H54 (cell line): ENCODE results near the gene MMS19.
"Not testable (repeated sequence)": the region's sequence is repeated elsewhere in the genome, so short reads cannot be mapped to it uniquely, and the experiment has no call there.

Experiments
- DNase-seq: peaks from one replicate; pipeline ENCODE4 v3.0.0; 2011; ENCODE audit warnings: low spot score, mixed read lengths; ENCODE audit not compliant: insufficient read length
- FAIRE-seq: peaks from 3 replicates; lab custom pipeline; 2011; peaks lifted over from hg19 to GRCh38; lab: Jason Lieb, UNC
- POLR2A ChIP-seq: IDR thresholded peaks from 2 replicates; pipeline ENCODE4 v1.6.1; 2011; ENCODE audit warnings: low read depth, mild to moderate bottlenecking, low read length

The MMS19 gene

GRCh38 chr10:97500297-97500575 is 2.0 kb upstream of the MMS19 start:
- DNase-seq = no peak
- no peak for FAIRE-seq
- TF ChIP-seq POLR2A = no peak

- TF ChIP-seq POLR2A = no peak; the same call in 1 of the 2 replicates
- FAIRE-seq (no peak), DNase-seq (peak; percentile 59)
These were observed 1.5 kb upstream of the MMS19 start for GRCh38 chr10:97499561-97500296.

DNA sequence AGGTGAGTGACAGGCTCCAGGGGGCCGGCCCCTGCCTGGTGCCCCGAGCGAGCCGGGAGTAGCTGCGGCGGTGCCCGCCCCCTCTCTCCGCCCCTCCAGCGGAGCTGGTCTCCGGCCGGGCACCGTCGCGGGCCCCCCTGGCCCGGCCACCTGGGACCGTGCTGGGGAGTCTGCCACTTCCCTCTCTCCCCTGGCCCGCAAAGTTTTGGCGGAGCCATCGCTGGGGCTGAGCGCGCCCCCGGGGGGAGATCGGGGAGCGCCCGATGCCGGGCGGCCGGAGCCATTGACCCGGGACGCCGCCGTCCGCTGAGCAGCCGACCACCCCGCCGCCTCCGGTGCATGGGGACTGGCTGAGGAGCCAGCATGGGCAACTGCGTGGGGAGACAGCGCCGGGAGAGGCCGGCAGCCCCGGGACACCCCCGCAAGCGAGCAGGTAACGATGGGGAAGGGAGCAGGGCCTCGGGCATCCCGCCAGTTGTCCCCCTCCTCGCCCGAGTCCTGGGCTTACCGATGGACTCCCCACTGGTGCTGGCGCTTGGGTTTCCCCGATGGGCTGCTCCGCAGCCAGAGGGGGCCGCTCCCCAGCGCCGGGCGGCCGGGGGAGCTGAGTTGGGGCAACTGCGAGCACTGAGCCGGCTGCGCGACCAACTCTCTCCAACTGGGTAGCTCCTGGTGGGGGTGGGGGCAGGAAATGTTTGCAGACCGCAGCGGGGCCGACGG is 779 bp upstream of the MMS19 start, which contains the start of gene UBTD1:
Gene UBTD1 (plus strand): TSS at position 84 of the 720 bp plus-strand sequence. CDS start 280 bp downstream, at position 364.
- DNase-seq (peak; percentile 97), FAIRE-seq (no peak)
- TF ChIP-seq POLR2A = peak; percentile 64

GRCh38 chr10:97497572-97498075 is 598 bp downstream of the MMS19 start:
- FAIRE-seq = peak; percentile 62
- TF ChIP-seq POLR2A = peak; percentile 96
- DNase-seq = peak; percentile 92

DNA sequence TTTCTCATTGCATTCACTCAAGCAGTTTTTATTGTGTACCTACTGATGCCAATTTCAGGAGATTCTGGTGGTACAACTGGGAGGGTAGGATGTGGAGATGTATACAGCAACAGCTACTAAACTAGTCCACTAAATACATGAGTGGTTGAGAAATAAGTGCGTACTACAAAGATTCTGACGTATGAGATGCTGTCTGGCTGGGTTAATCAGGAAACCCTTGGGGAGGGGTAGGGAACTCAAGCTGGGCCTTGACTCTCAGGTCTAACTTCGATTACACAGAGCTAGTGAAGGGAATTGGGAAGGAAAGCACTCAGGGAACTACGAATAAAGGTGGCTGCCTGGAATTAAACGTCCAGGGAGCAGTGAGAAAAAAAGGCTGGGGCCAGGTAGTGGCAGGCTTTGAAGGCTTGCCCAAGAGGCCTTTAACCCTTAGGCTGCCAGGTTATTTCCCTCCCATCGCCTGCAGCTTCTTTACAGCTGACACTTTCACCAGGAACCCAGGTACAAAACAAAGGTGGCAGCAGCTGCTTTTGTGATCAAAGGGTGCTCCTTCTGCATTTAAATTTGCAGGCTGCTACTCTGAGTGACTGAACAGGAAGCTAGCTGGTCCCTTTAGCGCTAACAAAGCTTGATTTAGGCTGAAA is 3.2 kb downstream of the MMS19 start:
- FAIRE-seq (no peak), DNase-seq (no peak)
- TF ChIP-seq POLR2A = no peak

DNA sequence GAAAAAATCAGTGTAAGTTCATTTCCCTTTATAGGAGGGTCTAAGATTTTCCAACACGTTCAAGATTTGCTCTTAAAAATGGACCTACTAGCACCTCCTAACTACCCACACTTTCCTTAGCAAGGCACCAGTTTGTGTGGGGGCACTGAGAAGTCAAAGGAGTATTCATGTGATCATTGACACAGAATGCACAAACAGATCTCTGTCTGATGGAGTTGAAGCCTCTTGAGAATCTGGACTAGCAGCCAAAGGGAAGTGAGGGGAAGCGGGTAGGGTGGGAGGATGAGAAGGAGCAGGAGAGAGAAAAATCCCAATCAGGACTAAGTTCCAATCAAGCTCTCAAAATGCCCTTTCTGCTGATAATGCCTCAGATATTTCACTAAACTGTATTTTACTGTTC is 4.1 kb downstream of the MMS19 start:
- FAIRE-seq (no peak), DNase-seq (no peak)
- TF ChIP-seq POLR2A = no peak

- FAIRE-seq (no peak), DNase-seq (no peak)
- no peak for TF ChIP-seq POLR2A
These were observed 7.6 kb downstream of the MMS19 start for GRCh38 chr10:97490592-97490991.

DNA sequence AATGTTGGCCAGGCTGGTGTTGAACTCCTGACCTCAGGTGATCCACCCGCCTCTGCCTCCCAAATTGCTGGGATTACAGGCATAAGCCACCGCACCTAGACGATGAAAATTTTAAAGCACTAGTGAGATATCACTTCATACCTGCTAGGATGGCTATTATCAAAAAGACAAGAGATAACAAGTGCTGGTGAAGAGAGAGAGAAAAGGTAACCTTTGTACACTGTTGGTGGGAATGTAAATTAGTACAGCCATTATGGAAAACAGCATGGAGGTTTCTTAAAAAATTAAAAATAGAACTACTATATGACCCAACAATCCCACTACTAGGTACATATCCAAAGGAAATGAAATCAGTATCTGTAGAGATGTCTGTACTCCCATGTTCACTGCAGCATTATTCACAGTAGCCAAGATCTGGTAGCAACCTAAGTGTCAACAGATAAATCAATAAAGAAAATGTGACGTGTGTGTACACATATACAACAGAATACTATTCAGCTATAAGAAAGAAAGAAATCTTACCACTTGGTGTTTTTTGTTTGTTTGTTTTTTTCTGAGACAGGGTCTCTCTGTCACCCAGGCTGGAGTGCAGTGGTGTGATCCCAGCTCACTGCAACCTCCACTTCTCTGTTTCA is 12.5 kb downstream of the MMS19 start:
- TF ChIP-seq POLR2A = no peak
- DNase-seq = no peak
- FAIRE-seq = no peak

- no peak for TF ChIP-seq POLR2A
- FAIRE-seq = no peak
- DNase-seq = no peak
These were observed 14.3 kb downstream of the MMS19 start for GRCh38 chr10:97483921-97484320.

- TF ChIP-seq POLR2A = no peak
- no peak for FAIRE-seq
- no peak for DNase-seq
These were observed 14.7 kb downstream of the MMS19 start for GRCh38 chr10:97483506-97483905.

DNA sequence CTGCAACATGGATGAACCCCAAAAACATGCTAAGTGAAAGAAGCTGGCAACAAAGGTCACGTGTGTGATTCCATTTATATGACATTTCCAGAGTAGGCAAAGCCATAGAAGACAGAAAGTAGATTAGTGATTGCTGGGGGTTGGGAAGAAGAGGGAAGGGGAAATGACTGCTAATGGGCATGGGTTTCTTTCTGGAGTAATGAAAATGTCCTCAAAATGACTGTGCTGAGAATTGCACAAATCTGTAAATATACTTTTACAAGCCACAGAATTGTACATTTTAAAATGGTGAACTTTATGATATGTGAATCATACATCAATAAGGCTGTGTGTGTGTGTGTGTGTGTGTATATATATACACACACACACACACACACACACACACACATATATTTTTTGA is 15.8 kb downstream of the MMS19 start:
- no peak for TF ChIP-seq POLR2A
- DNase-seq (no peak), FAIRE-seq (no peak)

DNA sequence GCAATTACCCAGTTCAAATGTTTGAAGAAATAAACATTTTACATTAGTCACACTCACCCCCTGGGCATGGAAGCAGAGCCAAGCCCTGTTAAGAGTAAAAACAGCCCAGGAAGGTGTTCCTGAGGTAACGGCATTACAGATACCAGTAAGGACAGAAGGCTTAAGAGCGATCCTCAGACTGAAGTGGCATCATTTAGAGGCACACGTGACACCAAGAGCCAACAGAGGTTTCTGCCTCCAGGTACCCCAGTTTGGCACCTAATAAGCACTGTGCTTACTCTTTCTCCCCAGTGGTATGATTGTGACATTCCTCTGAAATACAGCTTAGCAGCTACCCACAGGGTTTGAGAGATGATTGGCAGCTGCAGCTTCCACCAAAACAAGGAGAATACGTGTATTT is 17.2 kb downstream of the MMS19 start:
- TF ChIP-seq POLR2A = no peak
- FAIRE-seq (no peak), DNase-seq (no peak)

GRCh38 chr10:97479939-97480338 is 18.3 kb downstream of the MMS19 start:
- FAIRE-seq (no peak), DNase-seq (no peak)

GRCh38 chr10:97479410-97479809 is 18.8 kb downstream of the MMS19 start:
- FAIRE-seq = peak; percentile 36
- DNase-seq = not testable (repeated sequence)

More at GRCh38 chr10:97479939-97480338, 18.3 kb downstream of the MMS19 start:
- TF ChIP-seq POLR2A = no peak
